ENCODE results near the gene MAP4K4.
"Not testable (repeated sequence)": the region's sequence is repeated elsewhere in the genome, so short reads cannot be mapped to it uniquely, and the experiment has no call there.

Gene MAP4K4

DNA sequence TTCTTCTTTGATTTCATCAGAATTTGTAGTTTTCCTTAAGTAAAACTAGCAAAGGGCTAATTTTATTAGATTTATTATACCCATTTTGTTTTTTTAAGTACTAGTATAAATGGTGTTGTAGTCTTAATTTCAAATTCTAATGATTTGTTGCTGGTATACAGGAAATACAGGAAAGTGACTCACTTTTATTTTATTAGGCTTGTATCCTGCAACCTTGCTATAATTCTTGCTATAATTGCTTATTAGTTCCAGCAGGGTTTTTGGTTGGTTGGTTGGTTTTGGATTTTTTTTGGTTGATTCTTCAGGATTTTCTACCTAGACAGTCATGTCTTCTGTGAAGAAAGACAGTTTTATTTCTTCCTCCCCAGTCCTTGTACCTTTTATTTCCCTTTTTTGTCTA is 183.6 kb downstream of the MAP4K4 start:
- no peak for DNase-seq

DNA sequence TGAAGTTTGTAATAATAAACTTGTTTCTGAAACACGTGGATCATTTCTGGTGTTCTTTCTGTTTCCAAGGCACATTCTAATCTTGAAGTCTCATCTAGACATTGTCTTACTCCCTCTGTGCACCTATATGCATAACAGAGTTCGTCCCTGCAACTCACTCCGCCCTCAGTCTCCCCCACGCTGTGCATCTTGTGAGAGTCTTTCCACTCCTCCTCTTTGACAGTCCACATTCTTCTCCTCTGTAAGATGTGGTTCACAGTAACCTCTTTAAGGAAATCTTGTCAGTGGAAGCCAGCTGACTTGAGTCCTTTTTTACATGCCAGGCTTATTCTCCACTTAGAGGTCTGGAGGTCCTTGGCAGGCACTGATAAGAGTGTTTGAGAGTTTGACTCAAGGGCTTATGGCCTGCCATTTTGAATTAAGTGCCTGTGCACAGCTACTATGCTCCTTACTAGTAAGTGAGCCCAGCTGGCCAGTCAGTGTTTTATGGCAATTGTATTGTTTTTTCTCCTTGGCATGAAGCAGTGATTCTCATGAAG is 185.3 kb downstream of the MAP4K4 start:
- DNase-seq = no peak

DNA sequence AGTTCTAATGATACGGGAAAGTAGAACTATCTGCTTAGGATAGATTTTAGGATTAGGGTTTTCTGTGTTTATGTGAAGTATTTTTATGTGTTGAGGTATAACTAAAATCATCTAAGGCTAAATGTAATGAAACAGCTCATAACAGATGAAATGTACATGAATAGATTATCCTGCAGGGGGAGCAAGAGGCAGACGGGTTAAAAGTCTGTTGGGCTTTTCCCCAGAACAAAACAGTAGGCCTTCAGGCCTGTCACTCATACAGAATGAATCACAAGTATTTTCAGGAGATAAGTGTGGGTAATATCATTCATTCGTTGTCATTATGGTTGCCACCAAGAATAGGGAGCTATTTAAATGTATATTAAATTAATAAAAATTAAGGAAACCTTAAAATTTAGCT is 186.4 kb downstream of the MAP4K4 start:
- DNase-seq = no peak

DNA sequence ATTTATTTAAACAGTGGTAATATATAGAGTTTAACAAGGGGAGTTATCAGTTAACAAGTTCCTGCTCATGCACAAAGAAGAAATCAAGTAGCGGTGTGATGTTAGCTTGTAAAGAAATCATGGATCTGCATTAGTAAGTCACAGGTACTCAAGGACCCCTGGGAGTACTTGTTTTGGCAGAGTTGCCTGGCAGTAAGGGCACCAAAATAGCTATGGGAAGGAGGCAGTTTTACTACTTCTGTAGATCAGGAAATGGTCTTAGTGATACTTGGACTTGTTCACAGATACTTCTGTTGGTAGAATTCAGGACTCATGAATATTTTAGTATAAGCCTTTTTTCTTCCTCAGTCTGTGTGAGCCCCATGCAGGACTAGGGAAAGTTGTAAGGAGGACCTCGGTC is 186.9 kb downstream of the MAP4K4 start:
- DNase-seq = no peak

DNA sequence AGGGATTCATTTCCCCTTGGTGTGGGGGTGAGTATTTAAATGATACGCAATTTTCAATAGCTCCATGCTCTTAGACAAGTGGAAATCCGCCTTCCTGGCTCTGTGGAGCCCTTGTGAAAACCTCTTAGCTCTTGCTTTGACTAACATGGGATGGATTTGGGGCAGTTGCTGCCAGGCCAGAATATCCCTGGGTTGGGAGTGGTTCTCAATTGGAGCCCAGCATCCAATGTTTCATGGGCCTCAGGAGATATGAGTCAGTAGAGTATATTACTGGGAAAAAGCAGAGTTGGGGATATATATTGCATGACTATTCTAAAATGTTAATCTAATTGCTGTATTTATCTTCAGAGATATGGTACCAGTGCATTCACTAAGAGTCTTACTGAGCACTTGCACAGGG is 189.8 kb downstream of the MAP4K4 start:
- no peak for DNase-seq

DNA sequence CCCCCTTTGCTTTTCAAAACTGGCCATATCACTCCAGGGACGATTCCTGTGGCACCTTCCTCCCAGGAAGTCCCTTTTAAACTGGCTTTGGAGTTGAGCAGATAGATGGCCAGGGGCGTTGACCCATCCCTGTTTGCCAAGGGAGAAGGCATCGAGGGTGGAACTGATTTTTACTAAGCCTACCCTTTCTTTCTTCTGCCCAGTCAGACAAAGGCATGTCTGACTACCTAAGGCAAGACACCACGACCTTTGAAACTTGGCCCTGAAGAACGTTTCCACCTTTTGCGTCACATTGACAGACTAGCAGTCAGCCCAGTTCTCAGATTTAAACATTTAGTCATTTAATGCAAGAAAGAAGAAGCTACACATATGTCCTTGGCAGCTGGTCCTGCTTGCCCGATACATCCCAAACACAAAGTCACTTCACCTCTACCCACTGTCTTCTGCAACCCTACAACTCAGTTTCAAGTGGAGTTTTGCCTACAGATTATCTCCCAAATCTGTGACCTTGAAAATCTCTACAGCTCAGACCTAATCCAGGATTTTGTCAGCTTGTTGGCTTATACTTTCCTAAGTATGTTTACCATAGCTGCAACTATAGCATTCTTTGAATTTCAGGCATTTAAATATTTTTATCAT is 192.1 kb downstream of the MAP4K4 start:
- no peak for DNase-seq

DNA sequence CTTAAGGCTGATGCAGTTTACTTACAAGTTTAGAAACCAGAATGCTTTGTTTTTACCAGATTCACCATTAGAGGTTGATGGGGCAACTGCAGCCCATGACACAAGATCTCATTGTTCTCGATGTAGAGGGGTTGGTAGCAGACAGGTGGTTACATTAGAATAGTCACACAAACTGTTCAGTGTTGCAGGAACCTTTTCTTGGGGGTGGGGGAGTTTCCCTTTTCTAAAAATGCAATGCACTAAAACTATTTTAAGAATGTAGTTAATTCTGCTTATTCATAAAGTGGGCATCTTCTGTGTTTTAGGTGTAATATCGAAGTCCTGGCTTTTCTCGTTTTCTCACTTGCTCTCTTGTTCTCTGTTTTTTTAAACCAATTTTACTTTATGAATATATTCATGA is 194.9 kb downstream of the MAP4K4 start:
- no peak for DNase-seq

DNA sequence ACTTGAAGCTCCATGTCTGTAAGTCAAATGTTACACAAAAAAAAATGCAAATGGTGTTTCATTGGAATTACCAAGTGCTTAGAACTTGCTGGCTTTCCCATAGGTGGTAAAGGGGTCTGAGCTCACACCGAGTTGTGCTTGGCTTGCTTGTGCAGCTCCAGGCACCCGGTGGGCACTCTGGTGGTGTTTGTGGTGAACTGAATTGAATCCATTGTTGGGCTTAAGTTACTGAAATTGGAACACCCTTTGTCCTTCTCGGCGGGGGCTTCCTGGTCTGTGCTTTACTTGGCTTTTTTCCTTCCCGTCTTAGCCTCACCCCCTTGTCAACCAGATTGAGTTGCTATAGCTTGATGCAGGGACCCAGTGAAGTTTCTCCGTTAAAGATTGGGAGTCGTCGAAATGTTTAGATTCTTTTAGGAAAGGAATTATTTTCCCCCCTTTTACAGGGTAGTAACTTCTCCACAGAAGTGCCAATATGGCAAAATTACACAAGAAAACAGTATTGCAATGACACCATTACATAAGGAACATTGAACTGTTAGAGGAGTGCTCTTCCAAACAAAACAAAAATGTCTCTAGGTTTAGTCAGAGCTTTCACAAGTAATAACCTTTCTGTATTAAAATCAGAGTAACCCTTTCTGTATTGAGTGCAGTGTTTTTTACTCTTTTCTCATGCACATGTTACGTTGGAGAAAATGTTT is 196.3 kb downstream of the MAP4K4 start:
- no peak for DNase-seq

DNA sequence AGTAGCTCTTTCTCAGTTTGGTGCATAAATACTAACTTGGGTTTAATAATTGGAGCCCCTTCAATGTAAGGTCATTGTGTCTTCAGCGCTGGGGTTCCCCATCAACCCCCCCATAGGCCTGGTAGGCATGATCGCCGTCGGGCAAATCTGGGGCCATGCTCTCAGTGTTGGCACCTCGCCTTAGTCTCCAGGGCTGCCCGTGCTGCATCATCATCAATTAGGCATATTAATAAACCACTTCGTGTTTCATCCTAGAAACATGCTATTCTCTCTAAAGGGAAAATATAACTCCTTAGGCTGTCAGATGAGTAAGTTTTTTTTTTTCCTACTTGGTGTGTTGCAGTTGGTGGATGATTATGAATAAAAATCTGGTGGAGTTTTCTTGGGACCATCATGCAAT is 197.5 kb downstream of the MAP4K4 start:
- DNase-seq = no peak

DNA sequence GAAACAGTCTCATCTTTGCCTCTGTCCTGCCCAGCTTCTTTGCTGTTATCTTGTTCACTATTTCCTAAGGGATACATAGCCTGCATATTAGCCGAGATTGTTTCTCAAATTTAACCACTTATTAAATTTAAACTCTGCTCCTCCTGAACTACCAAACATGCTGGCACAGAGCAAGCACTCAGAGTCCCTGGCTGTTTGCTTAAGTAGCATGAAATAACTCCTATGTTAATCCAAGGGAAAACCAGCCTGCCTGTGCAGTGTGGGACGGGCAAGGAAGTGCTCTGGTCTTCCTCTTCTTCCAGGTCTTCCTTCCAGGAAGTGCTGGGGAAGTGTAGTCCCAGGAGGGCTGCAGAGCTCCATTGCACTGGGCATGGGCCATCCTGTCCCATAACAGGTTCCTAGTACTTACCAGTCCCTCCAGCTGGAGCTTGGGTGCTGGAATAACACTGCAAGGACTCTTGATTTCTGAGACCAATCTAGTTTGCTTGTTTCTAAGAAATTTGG is 198.4 kb downstream of the MAP4K4 start:
- DNase-seq = no peak

DNA sequence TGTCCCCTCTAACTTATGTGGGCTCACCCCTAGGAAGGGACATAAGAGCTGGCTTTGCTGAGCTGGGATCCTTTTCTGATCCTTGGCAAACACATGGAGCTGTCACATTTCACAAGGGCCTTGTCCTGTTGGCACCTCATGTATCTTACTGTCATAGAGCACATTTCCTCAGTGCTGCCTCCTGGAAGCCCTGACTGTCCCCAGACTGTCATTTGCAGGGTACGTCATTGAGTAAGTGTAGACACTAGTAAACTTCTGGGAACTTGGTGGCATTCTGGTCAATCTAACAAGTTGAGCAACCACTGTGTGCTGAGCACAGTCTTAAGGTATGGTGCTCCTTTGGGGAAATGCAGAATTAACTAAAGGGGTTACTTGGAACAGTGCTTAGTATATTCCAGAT is 199.8 kb downstream of the MAP4K4 start:
- DNase-seq = no peak

DNA sequence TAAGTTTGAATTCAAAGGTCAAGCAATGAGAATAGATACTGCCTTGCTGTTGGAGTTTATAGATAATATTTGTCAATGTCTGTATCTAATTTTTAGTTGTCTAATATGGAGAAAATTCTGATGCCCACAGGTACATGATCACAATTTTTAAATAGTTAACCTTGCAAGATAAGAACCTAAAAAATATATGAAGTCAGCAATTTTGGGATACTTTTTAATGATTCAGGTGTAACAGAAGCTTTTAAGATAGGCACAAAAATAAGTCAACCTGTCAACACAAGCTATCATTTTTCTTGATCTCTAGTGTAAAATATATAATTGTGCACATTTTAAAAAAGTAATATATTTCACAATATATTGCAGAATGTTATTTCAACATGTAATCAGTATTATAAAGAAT is 201.8 kb downstream of the MAP4K4 start:
- DNase-seq = no peak

DNA sequence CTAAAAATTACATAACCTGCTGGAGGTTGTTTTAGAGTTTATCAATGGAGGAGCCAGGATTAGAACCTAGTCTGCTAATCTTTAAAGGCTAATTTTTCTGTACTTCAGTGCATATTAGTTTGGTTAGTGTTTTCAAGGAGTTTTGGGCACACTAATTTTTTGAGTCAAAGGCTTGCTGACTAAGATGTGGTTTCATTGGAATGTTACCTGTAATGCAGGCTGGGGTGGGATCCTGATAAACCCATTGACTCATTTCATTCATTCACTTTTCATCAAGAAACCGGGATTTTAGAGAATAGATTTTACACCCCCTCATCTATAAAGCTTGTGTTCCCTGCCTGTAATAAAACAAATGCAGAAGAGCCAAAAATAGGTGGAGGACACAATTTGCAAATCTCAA is 202.4 kb downstream of the MAP4K4 start:
- DNase-seq = no peak

DNA sequence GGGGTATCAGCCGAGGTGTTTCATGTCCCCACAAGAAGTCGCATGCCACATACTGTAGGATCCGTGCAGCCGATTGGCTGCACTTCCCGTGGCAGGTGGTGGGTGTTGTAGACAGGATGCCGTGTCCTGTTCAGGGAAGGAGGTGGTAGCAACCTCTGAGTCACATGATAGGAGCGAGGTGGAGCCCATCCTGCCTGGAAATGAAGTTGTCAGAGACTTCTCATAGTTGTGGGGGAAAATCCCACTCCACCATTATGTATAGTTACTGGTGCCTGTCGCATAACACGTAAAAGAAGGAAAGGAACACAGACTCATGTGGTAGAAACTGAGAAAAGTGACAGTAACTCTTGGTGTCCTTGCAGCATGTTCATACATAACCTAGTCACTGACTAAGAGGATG is 202.9 kb downstream of the MAP4K4 start:
- DNase-seq = no peak

DNA sequence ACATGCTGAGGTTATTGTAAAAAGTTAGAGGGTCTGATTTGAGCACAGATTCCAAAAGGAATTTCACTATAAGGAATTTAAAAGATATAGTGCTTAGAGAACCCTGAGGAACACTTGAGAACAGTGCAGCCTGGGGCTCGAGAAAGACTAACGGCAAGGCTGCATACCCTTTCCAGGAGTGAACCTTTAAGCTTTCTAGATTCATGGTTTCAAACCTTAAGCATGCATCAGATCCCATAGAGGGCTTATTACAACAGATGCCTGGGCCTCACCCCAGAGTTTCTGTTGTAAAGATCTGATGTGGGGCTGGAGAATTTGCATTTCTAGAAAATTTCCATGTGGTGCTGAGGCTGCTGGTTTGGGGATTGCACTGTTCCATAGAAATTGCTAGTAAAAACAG is 203.7 kb downstream of the MAP4K4 start:
- DNase-seq = no peak

DNA sequence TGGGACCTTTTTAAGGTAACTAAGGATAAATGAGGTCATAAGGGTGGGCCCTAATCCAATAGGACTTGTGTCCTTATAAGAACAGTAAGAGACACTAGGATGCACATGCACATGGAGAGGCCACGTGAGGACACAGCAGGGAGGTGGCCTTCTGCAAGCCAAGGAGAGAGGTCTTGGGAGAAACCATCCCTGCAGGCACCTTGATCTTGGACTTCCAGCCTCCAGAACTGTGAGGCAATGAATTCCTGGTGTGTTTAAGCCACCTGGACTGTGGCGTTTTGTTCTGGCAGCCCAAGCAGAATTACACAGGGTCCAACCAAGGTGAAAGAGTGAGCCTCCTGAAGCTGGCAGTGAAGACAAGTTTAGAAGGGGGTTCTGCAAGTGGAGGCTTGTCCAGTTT is 204.7 kb downstream of the MAP4K4 start:
- DNase-seq = no peak

DNA sequence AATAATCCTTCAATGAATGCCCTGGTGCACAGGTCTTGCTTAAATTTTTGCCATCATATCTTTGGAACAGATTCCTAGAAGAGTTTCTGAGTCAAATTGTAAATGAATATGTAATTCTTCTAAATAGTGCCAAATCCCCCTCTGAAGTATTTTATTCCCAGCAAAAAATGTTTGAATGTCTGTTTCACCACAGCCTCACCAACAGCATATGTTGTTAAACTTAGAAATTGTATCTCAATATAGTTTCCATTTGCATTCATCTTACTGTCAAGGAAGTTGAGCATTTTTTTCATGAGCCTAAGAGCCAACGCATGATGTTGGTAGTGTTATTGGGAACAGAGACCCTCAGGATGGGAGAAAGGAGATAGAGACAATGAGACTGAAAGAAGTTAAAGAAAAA is 207.4 kb downstream of the MAP4K4 start:
- DNase-seq = no peak

DNA sequence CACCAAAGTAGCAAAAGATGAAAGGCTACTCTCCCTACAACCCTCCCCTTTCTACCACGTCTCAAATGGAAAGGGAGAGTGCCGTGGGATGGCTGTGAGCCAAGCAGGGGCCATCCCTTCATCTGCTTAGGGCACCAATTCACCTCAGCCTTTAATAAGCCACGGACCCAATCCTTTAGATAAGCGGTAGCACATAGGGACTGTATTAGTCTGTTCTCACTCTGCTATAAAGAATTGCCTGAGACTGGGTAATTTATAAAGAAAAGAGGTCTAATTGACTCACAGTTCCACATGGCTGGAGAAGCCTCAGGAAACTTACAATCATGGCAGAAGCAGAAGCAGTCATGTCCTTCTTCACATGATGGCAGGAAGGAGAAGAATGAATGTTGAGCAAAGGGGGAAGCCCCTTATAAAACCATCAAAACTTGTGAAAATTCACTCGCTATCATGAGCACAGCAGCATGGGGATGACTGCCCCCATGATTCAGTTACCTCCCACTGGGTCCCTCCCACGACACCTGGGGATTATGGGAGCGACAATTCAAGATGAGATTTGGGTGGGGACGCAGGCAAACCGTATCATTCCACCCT is 208.3 kb downstream of the MAP4K4 start:
- no peak for DNase-seq

DNA sequence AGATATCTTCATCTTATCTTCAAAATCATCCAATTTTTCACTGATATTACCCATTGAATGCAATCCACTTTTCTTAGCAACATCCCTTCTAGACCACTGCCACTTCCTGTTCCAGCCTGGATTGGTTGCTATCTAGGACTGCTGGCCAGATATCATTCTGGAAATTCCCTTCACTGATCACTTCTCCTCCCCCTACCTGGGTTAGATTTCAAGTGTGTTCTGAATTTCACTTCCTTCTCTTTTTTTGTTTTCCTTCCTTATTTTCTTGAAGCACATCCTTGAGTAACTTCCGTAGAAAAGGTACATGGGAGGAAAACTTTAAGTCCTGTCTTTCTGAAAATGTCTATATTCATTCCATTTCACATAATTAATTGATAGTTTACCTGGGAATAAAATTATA is 212.3 kb downstream of the MAP4K4 start:
- DNase-seq = no peak

DNA sequence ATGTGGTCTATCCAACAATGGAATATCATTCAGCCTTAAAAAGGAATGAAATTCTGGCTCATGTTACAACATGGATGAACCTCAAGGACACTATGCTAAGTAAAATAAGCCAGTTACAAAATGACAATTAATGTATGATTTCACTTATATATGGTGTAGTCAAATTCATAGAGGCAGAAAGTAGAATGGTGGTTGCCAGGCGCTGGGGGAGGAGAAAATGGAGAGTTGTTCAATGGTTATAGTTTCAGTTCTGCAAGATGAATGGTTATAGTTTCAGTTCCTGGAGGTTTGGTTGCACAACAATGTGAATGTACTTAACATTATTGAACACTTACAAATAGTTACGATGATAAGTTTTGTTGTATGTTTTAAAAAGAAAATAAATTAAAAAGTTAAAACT is 215.0 kb downstream of the MAP4K4 start:
- no peak for DNase-seq

DNA sequence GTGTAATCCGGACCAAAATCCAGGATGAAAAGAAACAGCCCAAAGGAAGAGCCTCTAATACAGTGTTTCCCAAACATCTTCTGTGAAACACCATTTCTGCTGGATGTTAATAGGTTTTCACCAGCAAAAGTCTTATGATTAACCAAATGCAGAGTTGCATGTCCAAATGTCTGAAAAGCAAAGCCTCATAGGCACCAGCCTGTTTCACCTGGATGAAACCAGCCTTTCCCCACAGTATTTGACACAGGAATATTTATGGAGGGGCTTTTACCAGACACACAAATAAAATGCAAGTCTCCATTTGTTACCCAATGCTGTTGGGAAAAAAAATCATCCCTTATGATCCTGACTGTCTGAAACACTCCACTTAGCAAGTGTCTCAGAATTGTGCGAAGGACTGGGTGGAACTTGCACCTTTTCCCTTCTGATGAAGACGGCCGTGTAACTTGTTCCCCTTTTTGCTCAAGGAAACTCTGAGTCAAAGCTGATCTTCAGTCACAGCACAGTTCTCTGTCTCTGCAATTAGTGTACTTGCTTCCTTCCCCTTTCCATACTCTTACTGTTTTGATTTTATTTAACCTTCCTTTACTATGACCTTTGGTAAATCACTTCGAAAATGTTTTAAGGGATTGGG is 223.9 kb downstream of the MAP4K4 start:
- DNase-seq = no peak

DNA sequence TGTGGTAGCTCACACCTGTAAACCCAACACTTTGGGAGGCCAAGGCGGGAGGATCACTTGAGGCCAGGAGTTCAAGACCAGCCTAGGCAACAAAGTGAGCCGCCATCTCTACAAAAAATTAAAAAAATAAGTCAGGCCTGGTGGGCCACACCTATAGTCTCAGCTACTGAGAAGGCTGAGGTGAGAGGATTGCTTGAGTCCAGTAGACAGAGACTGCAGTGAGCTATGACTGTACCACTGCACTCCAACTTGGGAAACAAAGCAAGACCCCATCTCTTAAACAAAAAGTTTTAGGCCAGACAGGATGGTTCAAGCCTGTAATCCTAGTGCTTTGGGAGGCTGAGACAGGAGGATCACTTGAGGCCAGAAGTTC is 224.4 kb downstream of the MAP4K4 start:
- no peak for DNase-seq

DNA sequence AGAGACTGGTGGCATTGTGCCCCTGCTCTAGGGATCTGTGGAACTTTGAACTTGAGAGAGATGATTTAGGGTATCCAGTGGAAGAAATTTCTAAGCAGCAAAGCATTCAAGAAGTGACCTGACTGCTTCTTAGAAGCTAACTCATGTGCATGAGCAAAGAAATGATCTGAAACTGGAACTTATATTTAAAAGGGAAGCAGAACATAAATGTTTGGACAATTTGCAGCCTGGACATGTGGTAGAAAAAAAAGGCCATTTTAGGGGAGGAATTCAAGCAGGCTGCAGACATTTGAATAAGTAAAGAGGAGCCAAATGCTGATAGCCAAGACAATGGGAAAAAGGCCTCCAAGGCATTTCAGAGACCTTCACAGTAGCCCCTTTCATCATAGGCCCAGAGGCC is 226.8 kb downstream of the MAP4K4 start:
- not testable (repeated sequence) for DNase-seq

DNA sequence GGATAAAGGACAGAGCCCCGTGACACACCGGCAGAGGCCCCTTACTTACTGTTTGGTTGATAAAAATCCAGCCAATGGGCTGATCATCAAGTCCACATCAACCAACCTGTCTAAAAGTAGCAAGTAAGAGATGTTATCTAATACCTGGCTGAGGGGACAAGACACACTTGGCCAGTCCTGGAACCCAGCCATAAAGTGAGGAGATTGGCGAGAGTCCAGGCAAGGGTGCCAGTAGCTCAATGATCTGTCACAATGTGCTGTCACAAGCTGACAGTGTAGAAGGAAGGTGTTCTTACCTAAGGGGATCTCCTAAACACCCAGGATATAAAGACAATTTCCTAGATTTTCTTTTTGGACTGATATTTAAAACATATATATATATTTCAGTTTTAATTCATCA is 232.5 kb downstream of the MAP4K4 start:
- no peak for DNase-seq
